ENCODE data around the gene METAP1.
"Not testable (repeated sequence)": the region's sequence is repeated elsewhere in the genome, so short reads cannot be mapped to it uniquely, and the experiment has no call there.

The METAP1 gene

DNA sequence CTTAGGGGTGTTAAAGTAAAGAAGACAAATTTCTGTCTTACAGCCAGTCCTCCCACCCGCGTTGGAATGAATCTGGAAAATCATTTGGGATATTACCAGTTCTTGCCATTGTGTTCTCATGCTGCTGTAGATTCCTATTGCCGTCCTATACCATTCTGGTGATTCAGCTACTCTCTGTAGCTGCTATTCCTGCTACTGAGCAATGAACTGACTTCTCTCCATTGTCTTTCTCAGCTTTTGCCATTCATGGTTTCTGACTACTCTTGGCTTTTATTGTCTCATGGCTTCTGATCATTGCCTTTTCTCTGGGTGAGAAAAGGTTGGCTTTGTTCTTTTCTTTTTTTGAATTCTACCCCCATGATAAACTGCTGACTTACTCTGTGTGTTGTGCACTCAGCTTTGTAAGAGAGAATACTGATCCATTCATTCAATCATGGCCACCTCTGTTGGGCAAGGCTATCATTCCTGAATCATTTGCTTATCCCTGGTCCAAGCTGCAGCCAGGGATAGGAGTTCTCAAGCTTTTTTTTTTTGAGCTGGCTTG lies 27.7 kb upstream of the METAP1 start:
- intact Hi-C loops (cut with DNase I; ENCODE audit: low total_unique reads), result no loop called here
- DNase-seq, result no peak
- Histone ChIP-seq H3K4me3 (no peak overlapping the region), H3K9me3 (no peaks in the 10 kb centered on the region), H3K27me3 (no peaks in the 10 kb centered on the region), H3K4me1 (no peaks in the 10 kb centered on the region), H3K27ac (no peak overlapping the region), H3K36me3 (no peaks in the 10 kb centered on the region)
- TF ChIP-seq, protein P1, sequence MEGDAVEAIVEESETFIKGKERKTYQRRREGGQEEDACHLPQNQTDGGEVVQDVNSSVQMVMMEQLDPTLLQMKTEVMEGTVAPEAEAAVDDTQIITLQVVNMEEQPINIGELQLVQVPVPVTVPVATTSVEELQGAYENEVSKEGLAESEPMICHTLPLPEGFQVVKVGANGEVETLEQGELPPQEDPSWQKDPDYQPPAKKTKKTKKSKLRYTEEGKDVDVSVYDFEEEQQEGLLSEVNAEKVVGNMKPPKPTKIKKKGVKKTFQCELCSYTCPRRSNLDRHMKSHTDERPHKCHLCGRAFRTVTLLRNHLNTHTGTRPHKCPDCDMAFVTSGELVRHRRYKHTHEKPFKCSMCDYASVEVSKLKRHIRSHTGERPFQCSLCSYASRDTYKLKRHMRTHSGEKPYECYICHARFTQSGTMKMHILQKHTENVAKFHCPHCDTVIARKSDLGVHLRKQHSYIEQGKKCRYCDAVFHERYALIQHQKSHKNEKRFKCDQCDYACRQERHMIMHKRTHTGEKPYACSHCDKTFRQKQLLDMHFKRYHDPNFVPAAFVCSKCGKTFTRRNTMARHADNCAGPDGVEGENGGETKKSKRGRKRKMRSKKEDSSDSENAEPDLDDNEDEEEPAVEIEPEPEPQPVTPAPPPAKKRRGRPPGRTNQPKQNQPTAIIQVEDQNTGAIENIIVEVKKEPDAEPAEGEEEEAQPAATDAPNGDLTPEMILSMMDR (IDR thresholded peaks at IDR 0.05), result no peak

DNA sequence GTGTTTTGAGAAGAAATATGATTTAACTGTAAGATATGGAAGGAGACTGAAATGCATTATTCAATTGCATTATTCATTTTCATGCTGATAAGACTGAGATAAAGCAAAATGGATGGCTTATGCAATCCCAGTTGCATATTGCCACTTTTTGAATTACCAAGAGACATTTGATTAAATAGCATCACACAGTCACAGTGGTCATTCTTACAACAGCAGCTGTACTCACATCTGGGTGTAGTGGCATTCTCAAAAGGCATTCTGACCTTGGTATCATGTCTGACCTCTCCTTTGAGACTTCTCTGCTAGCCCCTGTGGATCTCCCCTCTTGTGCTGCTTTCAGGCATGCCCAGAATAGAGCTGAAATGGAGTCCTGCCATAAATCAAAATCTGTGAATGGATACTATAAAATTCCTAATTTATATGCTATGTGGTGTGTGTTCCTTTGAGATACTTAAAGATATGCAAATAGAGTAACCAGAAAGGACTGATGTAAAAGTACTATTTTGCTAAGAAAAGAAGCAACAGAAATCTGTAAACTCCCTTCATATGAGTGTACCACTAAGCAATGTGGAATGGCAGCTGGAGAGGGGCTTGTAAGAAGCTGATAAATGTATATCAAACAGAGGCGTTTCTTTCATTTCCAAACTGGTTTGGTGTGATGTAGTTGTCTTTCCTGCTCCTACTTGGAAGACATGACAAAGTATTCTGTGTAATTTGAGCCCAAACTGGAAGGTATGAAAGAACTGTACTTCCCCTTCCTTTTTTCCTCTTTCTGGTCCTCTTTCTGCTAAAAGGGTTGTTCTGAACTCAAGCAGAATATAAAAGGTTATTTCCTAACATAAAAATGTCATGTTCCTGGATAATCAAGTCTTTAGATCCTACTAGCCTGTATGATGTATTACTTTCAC lies 25.4 kb upstream of the METAP1 start:
- intact Hi-C loops (cut with DNase I; ENCODE audit: low total_unique reads), result no loop called here
- TF ChIP-seq, protein P1 (IDR thresholded peaks at IDR 0.05), result no peak
- DNase-seq, result no peak
- H3K27me3 ChIP-seq, result no peaks in the 10 kb centered on the region
- no peaks in the 10 kb centered on the region for H3K9me3 ChIP-seq
- H3K27ac ChIP-seq, result no peak overlapping the region
- no peaks in the 10 kb centered on the region for H3K4me1 ChIP-seq
- H3K4me3 ChIP-seq, result no peak overlapping the region
- H3K36me3 ChIP-seq, result no peaks in the 10 kb centered on the region

DNA sequence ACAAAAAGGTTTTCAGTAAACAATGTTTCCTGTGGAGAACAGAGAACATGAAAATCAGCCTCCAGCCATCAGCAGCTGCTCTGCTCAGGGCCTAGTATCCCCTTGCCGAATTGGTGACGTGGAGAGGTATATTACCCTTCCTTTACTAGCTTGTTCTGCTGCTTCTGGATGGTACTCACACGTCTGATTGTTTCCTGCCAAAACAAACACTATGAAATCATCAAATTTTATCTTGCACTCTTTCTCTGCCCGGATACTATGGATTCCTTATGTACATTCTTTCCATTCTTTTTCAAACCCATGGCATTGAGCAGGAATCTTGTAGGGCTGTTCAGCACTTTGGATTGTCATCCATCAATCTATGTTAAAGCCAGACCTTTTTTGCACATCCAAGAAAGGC lies 18.8 kb upstream of the METAP1 start:
- Histone ChIP-seq H3K27ac (no peak overlapping the region), H3K4me1 (peaks cover 0 to 9% (median 0%) of the 10 kb centered on the region in 4 donors), H3K9me3 (no peaks in the 10 kb centered on the region), H3K27me3 (no peaks in the 10 kb centered on the region), H3K4me3 (no peak overlapping the region), H3K36me3 (no peaks in the 10 kb centered on the region)
- DNase-seq, result no peak
- intact Hi-C loops (cut with DNase I; ENCODE audit: low total_unique reads), result no loop called here
- TF ChIP-seq, protein P1 (IDR thresholded peaks at IDR 0.05), result no peak

DNA sequence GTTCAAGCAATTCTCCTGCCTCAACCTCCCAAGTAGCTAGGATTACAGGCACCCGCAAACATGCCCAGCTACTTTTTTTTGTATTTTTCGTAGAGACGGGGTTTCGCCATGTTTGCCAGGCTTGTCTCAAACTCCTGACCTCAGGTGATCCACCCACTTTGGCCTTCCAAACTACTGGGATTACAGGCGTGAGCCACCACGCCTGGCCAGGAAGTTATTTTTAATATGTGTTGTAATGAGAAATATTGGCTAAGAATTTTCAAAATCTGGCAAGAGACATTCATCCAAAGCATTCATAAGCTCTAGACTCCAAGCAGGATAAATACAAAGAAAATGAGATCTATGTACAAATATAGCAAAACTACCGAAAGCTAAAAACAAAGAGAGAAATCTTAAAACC lies 18.0 kb upstream of the METAP1 start:
- H3K27me3 ChIP-seq, result no peaks in the 10 kb centered on the region
- TF ChIP-seq, protein P1 (IDR thresholded peaks at IDR 0.05), result no peak
- no peak overlapping the region for H3K27ac ChIP-seq
- no peak for DNase-seq
- no peak overlapping the region for H3K4me3 ChIP-seq
- intact Hi-C loops (cut with DNase I; ENCODE audit: low total_unique reads), result no loop called here
- no peaks in the 10 kb centered on the region for H3K9me3 ChIP-seq
- no peaks in the 10 kb centered on the region for H3K36me3 ChIP-seq
- H3K4me1 ChIP-seq, result peaks cover 0 to 9% (median 0%) of the 10 kb centered on the region in 4 donors

DNA sequence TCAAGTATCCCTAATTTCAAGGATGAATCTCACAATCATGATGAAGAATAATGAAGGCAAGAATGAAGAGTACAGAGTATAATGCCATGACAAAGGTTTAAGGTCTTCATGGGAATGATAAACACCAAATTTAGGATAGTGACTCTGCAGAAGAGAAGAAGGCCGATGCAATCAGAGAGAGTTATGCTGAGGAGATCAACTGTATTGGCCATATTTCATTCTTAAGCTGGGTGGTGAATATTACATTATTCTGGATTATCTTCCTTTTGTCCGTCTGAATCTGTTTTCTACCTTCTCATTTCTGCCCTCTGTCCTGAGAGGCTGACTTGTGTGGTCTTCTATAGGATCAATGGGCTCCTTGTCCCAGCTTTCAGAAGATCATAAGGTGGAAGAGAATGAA lies 7.8 kb upstream of the METAP1 start:
- H3K4me3 ChIP-seq, result no peak overlapping the region
- no peaks in the 10 kb centered on the region for H3K9me3 ChIP-seq
- TF ChIP-seq, protein P1 (IDR thresholded peaks at IDR 0.05), result no peak
- no peak for DNase-seq
- no peaks in the 10 kb centered on the region for H3K36me3 ChIP-seq
- intact Hi-C loops (cut with DNase I; ENCODE audit: low total_unique reads), result no loop called here
- H3K4me1 ChIP-seq, result no peaks in the 10 kb centered on the region
- no peak overlapping the region for H3K27ac ChIP-seq
- H3K27me3 ChIP-seq, result no peaks in the 10 kb centered on the region

DNA sequence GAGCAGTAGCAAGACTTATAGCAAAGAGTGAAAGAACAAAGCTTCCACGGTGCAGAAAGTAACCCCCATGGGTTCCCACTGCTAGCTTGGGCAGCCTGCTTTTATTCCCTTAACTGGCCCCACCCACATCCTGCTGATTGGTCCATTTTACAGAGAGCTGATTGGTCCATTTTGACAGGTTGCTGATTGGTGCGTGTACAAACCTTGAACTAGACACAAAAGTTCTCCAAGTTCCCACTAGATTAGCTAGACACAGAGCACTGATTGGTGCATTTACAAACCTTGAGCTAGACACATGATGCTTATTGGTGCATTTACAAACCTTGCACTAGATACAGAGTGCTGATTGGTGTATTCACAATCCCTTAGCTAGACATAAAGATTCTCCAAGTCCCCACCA lies 2.7 kb upstream of the METAP1 start:
- intact Hi-C loops (cut with DNase I; ENCODE audit: low total_unique reads); H3K9me3 ChIP-seq: not testable (repeated sequence)

More for the DNA sequence above, 2.7 kb upstream of the METAP1 start:
- H3K27ac ChIP-seq, DNase-seq, H3K4me3 ChIP-seq, H3K36me3 ChIP-seq, H3K27me3 ChIP-seq: not testable (repeated sequence)
- H3K4me1 ChIP-seq, result peaks cover 0 to 19% (median 3%) of the 10 kb centered on the region in 4 donors

All from tibial artery (tissue), 4 donors.